GM18526 (cell line): Measurements from ENCODE around the gene CCDC141.

ENCODE experiments used
- POLR2A ChIP-seq: IDR thresholded peaks from 3 replicates; pipeline ENCODE4 v1.6.1; 2011; ENCODE audit not compliant: insufficient read length; ENCODE audit errors: extremely low read depth

CCDC141 gene

GRCh38 chr2:179049546-179050311, at the start of gene CCDC141:
CCDC141 (minus strand) TSS chr2:179050137; CDS start chr2:179049941, 196 bp downstream.
- peak; percentile 1 for TF ChIP-seq POLR2A

GRCh38 chr2:179098080-179098689, 48.2 kb upstream of the CCDC141 start:
- TF ChIP-seq POLR2A, result no peak

GRCh38 chr2:179097131-179097530, 47.2 kb upstream of the CCDC141 start:
- no peak for TF ChIP-seq POLR2A

GRCh38 chr2:179096090-179096489, 46.2 kb upstream of the CCDC141 start:
- TF ChIP-seq POLR2A, result no peak

GRCh38 chr2:179082697-179083096, 32.8 kb upstream of the CCDC141 start:
- TF ChIP-seq POLR2A, result no peak

GRCh38 chr2:179081954-179082353, 32.0 kb upstream of the CCDC141 start:
- no peak for TF ChIP-seq POLR2A

- no peak for TF ChIP-seq POLR2A
Observed at GRCh38 chr2:179072527-179072926, 22.6 kb upstream of the CCDC141 start.

- no peak for TF ChIP-seq POLR2A
Observed at GRCh38 chr2:179071810-179072355, 21.9 kb upstream of the CCDC141 start.

GRCh38 chr2:179070895-179071294, 21.0 kb upstream of the CCDC141 start:
- no peak for TF ChIP-seq POLR2A

- TF ChIP-seq POLR2A, result no peak
Observed at GRCh38 chr2:179069685-179070084, 19.7 kb upstream of the CCDC141 start.

- no peak for TF ChIP-seq POLR2A
Observed at GRCh38 chr2:179068991-179069643, 19.2 kb upstream of the CCDC141 start.

GRCh38 chr2:179059026-179059700, 9.2 kb upstream of the CCDC141 start:
- no peak for TF ChIP-seq POLR2A

- no peak for TF ChIP-seq POLR2A
Observed at GRCh38 chr2:179057737-179058136, 7.8 kb upstream of the CCDC141 start.

- TF ChIP-seq POLR2A, result no peak
Observed at GRCh38 chr2:179051250-179051649, 1.3 kb upstream of the CCDC141 start.

- no peak for TF ChIP-seq POLR2A
Observed at GRCh38 chr2:179050755-179051154, 818 bp upstream of the CCDC141 start.

GRCh38 chr2:179049203-179049545, 763 bp downstream of the CCDC141 start:
- no peak for TF ChIP-seq POLR2A

- no peak for TF ChIP-seq POLR2A
Observed at GRCh38 chr2:179048099-179048498, 1.8 kb downstream of the CCDC141 start.
